ENCODE measurements around the gene MSI2.

- TF ChIP-seq, protein P1, sequence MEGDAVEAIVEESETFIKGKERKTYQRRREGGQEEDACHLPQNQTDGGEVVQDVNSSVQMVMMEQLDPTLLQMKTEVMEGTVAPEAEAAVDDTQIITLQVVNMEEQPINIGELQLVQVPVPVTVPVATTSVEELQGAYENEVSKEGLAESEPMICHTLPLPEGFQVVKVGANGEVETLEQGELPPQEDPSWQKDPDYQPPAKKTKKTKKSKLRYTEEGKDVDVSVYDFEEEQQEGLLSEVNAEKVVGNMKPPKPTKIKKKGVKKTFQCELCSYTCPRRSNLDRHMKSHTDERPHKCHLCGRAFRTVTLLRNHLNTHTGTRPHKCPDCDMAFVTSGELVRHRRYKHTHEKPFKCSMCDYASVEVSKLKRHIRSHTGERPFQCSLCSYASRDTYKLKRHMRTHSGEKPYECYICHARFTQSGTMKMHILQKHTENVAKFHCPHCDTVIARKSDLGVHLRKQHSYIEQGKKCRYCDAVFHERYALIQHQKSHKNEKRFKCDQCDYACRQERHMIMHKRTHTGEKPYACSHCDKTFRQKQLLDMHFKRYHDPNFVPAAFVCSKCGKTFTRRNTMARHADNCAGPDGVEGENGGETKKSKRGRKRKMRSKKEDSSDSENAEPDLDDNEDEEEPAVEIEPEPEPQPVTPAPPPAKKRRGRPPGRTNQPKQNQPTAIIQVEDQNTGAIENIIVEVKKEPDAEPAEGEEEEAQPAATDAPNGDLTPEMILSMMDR (IDR thresholded peaks at IDR 0.05) = no peak
- TF ChIP-seq POLR2A (IDR thresholded peaks at IDR 0.05) = no peak
Measured at GRCh38 chr17:57486882-57487301, 230.6 kb downstream of the MSI2 start.

Measured in thyroid gland (tissue), 4 donors.